D721Med (cell line): ENCODE measurements around the gene RAN.
"Not testable (repeated sequence)": the region's sequence is repeated elsewhere in the genome, so short reads cannot be mapped to it uniquely, and the experiment has no call there.

Experiments
- DNase-seq: peaks from one replicate; pipeline ENCODE4 v3.0.0; 2011; ENCODE audit warnings: low spot score; ENCODE audit not compliant: insufficient read length
- FAIRE-seq: peaks from 2 replicates; lab custom pipeline; 2011; peaks lifted over from hg19 to GRCh38; lab: Jason Lieb, UNC
- CTCF ChIP-seq: IDR thresholded peaks from 2 replicates; pipeline ENCODE4 v1.5.1; 2012; ENCODE audit warnings: mild to moderate bottlenecking, control low read depth; ENCODE audit not compliant: insufficient read depth; ENCODE audit errors: missing control alignments

The RAN gene

GRCh38 chr12:130850418-130851021 is 21.3 kb upstream of the RAN start:
- no peak for FAIRE-seq
- DNase-seq: no peak
- TF ChIP-seq CTCF: no peak

- TF ChIP-seq CTCF: no peak
- DNase-seq: no peak
- FAIRE-seq: no peak
Measured at GRCh38 chr12:130856088-130856487, 15.8 kb upstream of the RAN start.

GRCh38 chr12:130858084-130858483 is 13.8 kb upstream of the RAN start:
- TF ChIP-seq CTCF: no peak
- DNase-seq: no peak
- FAIRE-seq: no peak

GRCh38 chr12:130859161-130859560 is 12.7 kb upstream of the RAN start:
- DNase-seq: no peak
- no peak for FAIRE-seq
- no peak for TF ChIP-seq CTCF

- FAIRE-seq: no peak
- no peak for TF ChIP-seq CTCF
Measured at GRCh38 chr12:130860311-130860710, 11.6 kb upstream of the RAN start.

GRCh38 chr12:130862161-130862560 is 9.7 kb upstream of the RAN start:
- FAIRE-seq (no peak), DNase-seq (no peak)
- TF ChIP-seq CTCF: no peak

More at GRCh38 chr12:130860311-130860710, 11.6 kb upstream of the RAN start:
- no peak for DNase-seq

- not testable (repeated sequence) for FAIRE-seq, DNase-seq
Measured at GRCh38 chr12:130862771-130863170, 9.1 kb upstream of the RAN start.

GRCh38 chr12:130863298-130863697 is 8.6 kb upstream of the RAN start:
- no peak for DNase-seq
- TF ChIP-seq CTCF: no peak
- no peak for FAIRE-seq
